AG20443 (cell line): ENCODE results near the gene ADARB2.
"Not testable (repeated sequence)": the region's sequence is repeated elsewhere in the genome, so short reads cannot be mapped to it uniquely, and the experiment has no call there.

Experiments
- DNase-seq: peaks from one replicate; pipeline ENCODE4 v3.0.0; 2012; ENCODE audit warnings: low spot score, mixed read lengths

Gene ADARB2

GRCh38 chr10:1347962-1348772 is 389.2 kb downstream of the ADARB2 start:
- DNase-seq, result no peak

- DNase-seq, result no peak
Observed at GRCh38 chr10:1347525-1347924, 389.8 kb downstream of the ADARB2 start.

GRCh38 chr10:1346201-1346600 is 391.1 kb downstream of the ADARB2 start:
- no peak for DNase-seq

- no peak for DNase-seq
Observed at GRCh38 chr10:1345368-1345767, 392.0 kb downstream of the ADARB2 start.

- DNase-seq, result no peak
Observed at GRCh38 chr10:1344846-1345245, 392.5 kb downstream of the ADARB2 start.

GRCh38 chr10:1344408-1344807 is 392.9 kb downstream of the ADARB2 start:
- no peak for DNase-seq

GRCh38 chr10:1343176-1343575 is 394.1 kb downstream of the ADARB2 start:
- DNase-seq, result no peak

GRCh38 chr10:1341052-1341451 is 396.3 kb downstream of the ADARB2 start:
- not testable (repeated sequence) for DNase-seq

- DNase-seq, result no peak
Observed at GRCh38 chr10:1339396-1339795, 397.9 kb downstream of the ADARB2 start.

GRCh38 chr10:1335642-1336041 is 401.7 kb downstream of the ADARB2 start:
- DNase-seq, result no peak

- DNase-seq, result no peak
Observed at GRCh38 chr10:1333981-1334380, 403.3 kb downstream of the ADARB2 start.

- no peak for DNase-seq
Observed at GRCh38 chr10:1331560-1331959, 405.8 kb downstream of the ADARB2 start.

- no peak for DNase-seq
Observed at GRCh38 chr10:1329622-1330021, 407.7 kb downstream of the ADARB2 start.

- no peak for DNase-seq
Observed at GRCh38 chr10:1328981-1329614, 408.2 kb downstream of the ADARB2 start.

- no peak for DNase-seq
Observed at GRCh38 chr10:1328161-1328823, 409.0 kb downstream of the ADARB2 start.

- DNase-seq, result no peak
Observed at GRCh38 chr10:1327759-1328158, 409.6 kb downstream of the ADARB2 start.

- DNase-seq, result not testable (repeated sequence)
Observed at GRCh38 chr10:1326514-1326913, 410.8 kb downstream of the ADARB2 start.

GRCh38 chr10:1324903-1325302 is 412.4 kb downstream of the ADARB2 start:
- no peak for DNase-seq

GRCh38 chr10:1323951-1324350 is 413.4 kb downstream of the ADARB2 start:
- no peak for DNase-seq

GRCh38 chr10:1320739-1321320 is 416.5 kb downstream of the ADARB2 start:
- DNase-seq, result no peak

GRCh38 chr10:1316809-1317143 is 420.5 kb downstream of the ADARB2 start:
- DNase-seq, result no peak

GRCh38 chr10:1316121-1316808 is 421.1 kb downstream of the ADARB2 start:
- DNase-seq, result no peak
